NCI-H446 treated with DMSO at 0.1 percent for 48 hours (cell line): ENCODE data around the gene GCGR.
A peak's percentile ranks its signal among the peaks of the same experiment; 100 is the strongest.

Source experiments
- DNase-seq: peaks from one replicate; lab custom pipeline; 2025; lab: John Stamatoyannopoulos, UW

The GCGR gene

GRCh38 chr17:81849457-81849856 is 45.5 kb downstream of the GCGR start:
- no peak for DNase-seq

GRCh38 chr17:81851423-81851822 is 47.5 kb downstream of the GCGR start:
- DNase-seq, result no peak

- DNase-seq, result no peak
These were observed 48.3 kb downstream of the GCGR start for GRCh38 chr17:81852237-81852636.

GRCh38 chr17:81854974-81855774 is 51.2 kb downstream of the GCGR start:
- no peak for DNase-seq

- DNase-seq, result no peak
These were observed 54.4 kb downstream of the GCGR start for GRCh38 chr17:81858170-81858966.

GRCh38 chr17:81858967-81859905 is 55.3 kb downstream of the GCGR start:
- DNase-seq, result no peak

- DNase-seq, result no peak
These were observed 56.2 kb downstream of the GCGR start, which contains the start of gene P4HB for GRCh38 chr17:81859906-81860755. P4HB (minus strand) TSS chr17:81860535; CDS start chr17:81860471, 64 bp downstream.

- peak; percentile 100 for DNase-seq
These were observed 57.0 kb downstream of the GCGR start for GRCh38 chr17:81860756-81861568.

- DNase-seq, result no peak
These were observed 59.2 kb downstream of the GCGR start for GRCh38 chr17:81863123-81863675.
